Muscle of leg (tissue), 11 donors: Measurements from ENCODE around the gene ACOT13. TPM values are rescaled to one million over a fixed set of nuclear protein-coding genes. Genes with fewer than 3 reads are reported as not detected.
A peak's percentile ranks its signal among the peaks of the same experiment; 100 is the strongest.
"Not testable (repeated sequence)": the region's sequence is repeated elsewhere in the genome, so short reads cannot be mapped to it uniquely, and the experiment has no call there.

Experiments
- DNase-seq: peaks from one replicate; pipeline ENCODE4 v3.0.0; 2013
- H3K27ac ChIP-seq: one replicate; pipeline ENCODE4 v1.5.1; 2013; ENCODE audit warnings: mild to moderate bottlenecking, low read length, control low read depth
- H3K27me3 ChIP-seq: one replicate; pipeline ENCODE4 v1.6.1; 2013; ENCODE audit warnings: low read length; ENCODE audit not compliant: control insufficient read depth, insufficient read depth
- H3K36me3 ChIP-seq: one replicate; pipeline ENCODE4 v1.6.1; 2013; ENCODE audit warnings: low read length; ENCODE audit not compliant: control insufficient read depth, insufficient read depth
- H3K4me1 ChIP-seq: one replicate; pipeline ENCODE4 v1.6.1; 2013; ENCODE audit warnings: low read length; ENCODE audit not compliant: control insufficient read depth, insufficient read depth
- H3K4me3 ChIP-seq: one replicate; pipeline ENCODE4 v1.5.1; 2013; ENCODE audit warnings: low read length, control low read depth
- H3K9me3 ChIP-seq: replicated peaks from 2 replicates; pipeline ENCODE4 v1.6.1; 2013; ENCODE audit warnings: low read depth, low read length; ENCODE audit not compliant: control insufficient read depth
- whole genome bisulfite sequencing: methylation state at CpG from one replicate; pipeline ENCODE4 v1.1.5; 2013; ENCODE audit warnings: missing lambda C conversion rate; ENCODE audit not compliant: insufficient coverage; 5-methylcytosine and 5-hydroxymethylcytosine counted together
- polyA plus RNA-seq, 8 donors: library from polyadenylated mRNA; unstranded; fragments of 120-200 nt; gene quantifications; one replicate each; pipeline versions ENCODE4 v1.2.1 to v1.2.3, GENCODE V29; 2013; ENCODE audit warnings: inconsistent platforms in 1 of 8, low replicate concordance in 1 of 8; ENCODE audit not compliant: insufficient read length in 8 of 8, insufficient read depth in 1 of 8
- total RNA-seq: library from RNA; stranded (reverse); fragments of 120-200 nt; gene quantifications from one replicate; pipeline ENCODE4 v1.2.4, GENCODE V29; 2013

Gene ACOT13
- total and polyA plus RNA-seq, 9 donors = 13.6 to 21.0 (median 15.2) TPM

- Histone ChIP-seq H3K27me3 (no peaks in the 10 kb centered on the region), H3K4me3 (no peak overlapping the region), H3K4me1 (no peaks in the 10 kb centered on the region), H3K27ac (no peak overlapping the region), H3K9me3 (no peaks in the 10 kb centered on the region), H3K36me3 (peaks cover 23% of the 10 kb centered on the region)
- DNase-seq = peak; percentile 16
- WGBS = 56% methylated on average over 5 of the region's 9 CpGs
These were observed 8.0 kb upstream of the ACOT13 start for GRCh38 chr6:24658573-24659560.

GRCh38 chr6:24659561-24659960 is 7.3 kb upstream of the ACOT13 start:
- Histone ChIP-seq H3K27ac (no peak overlapping the region), H3K27me3 (no peaks in the 10 kb centered on the region), H3K36me3 (peaks cover 23% of the 10 kb centered on the region), H3K4me1 (no peaks in the 10 kb centered on the region), H3K4me3 (no peak overlapping the region), H3K9me3 (no peaks in the 10 kb centered on the region)
- no CpG with 5 or more reads among the region's 1 CpG for WGBS
- DNase-seq = no peak

GRCh38 chr6:24660105-24660504 is 6.8 kb upstream of the ACOT13 start:
- no peak overlapping the region for H3K4me3 ChIP-seq
- no peak for DNase-seq
- H3K4me1 ChIP-seq = peaks cover under 1% of the 10 kb centered on the region
- no peaks in the 10 kb centered on the region for H3K9me3 ChIP-seq
- WGBS = 100% methylated on average over 1 of the region's 2 CpGs
- no peak overlapping the region for H3K27ac ChIP-seq
- peaks cover 23% of the 10 kb centered on the region for H3K36me3 ChIP-seq
- no peaks in the 10 kb centered on the region for H3K27me3 ChIP-seq

GRCh38 chr6:24661759-24662158 is 5.1 kb upstream of the ACOT13 start:
- DNase-seq, H3K4me3 ChIP-seq, H3K9me3 ChIP-seq, H3K4me1 ChIP-seq, H3K27me3 ChIP-seq, H3K27ac ChIP-seq: not testable (repeated sequence)
- H3K36me3 ChIP-seq = peaks cover 19% of the 10 kb centered on the region
- WGBS = 77% methylated on average over 4 of the region's 5 CpGs

- H3K9me3 ChIP-seq = no peaks in the 10 kb centered on the region
- H3K36me3 ChIP-seq = peaks cover 19% of the 10 kb centered on the region
- DNase-seq = no peak
- no peaks in the 10 kb centered on the region for H3K27me3 ChIP-seq
- H3K4me1 ChIP-seq = peaks cover 6% of the 10 kb centered on the region
- H3K27ac ChIP-seq = no peak overlapping the region
- no peak overlapping the region for H3K4me3 ChIP-seq
- 96% methylated on average over 5 of the region's 10 CpGs for WGBS
These were observed 4.6 kb upstream of the ACOT13 start for GRCh38 chr6:24662236-24662635.

- peaks cover 11% of the 10 kb centered on the region for H3K4me1 ChIP-seq
- no peaks in the 10 kb centered on the region for H3K27me3 ChIP-seq
- no peak overlapping the region for H3K4me3 ChIP-seq
- H3K36me3 ChIP-seq = peaks cover 19% of the 10 kb centered on the region
- WGBS = 100% methylated on average over 1 of the region's 1 CpG
- H3K27ac ChIP-seq = no peak overlapping the region
- no peaks in the 10 kb centered on the region for H3K9me3 ChIP-seq
- no peak for DNase-seq
These were observed 3.7 kb upstream of the ACOT13 start for GRCh38 chr6:24663189-24663588.

- peaks cover 13% of the 10 kb centered on the region for H3K36me3 ChIP-seq
- no peaks in the 10 kb centered on the region for H3K9me3 ChIP-seq
- H3K4me3 ChIP-seq = no peak overlapping the region
- 100% methylated on average over 2 of the region's 7 CpGs for WGBS
- H3K27ac ChIP-seq = no peak overlapping the region
- no peak for DNase-seq
- no peaks in the 10 kb centered on the region for H3K27me3 ChIP-seq
- H3K4me1 ChIP-seq = peaks cover 11% of the 10 kb centered on the region
These were observed 2.6 kb upstream of the ACOT13 start for GRCh38 chr6:24664046-24664987.

- H3K27me3 ChIP-seq = no peaks in the 10 kb centered on the region
- peaks cover 11% of the 10 kb centered on the region for H3K4me1 ChIP-seq
- peak overlapping the region; percentile 92 for H3K27ac ChIP-seq
- peaks cover 13% of the 10 kb centered on the region for H3K36me3 ChIP-seq
- under 1% methylated on average over 25 of the region's 26 CpGs for WGBS
- DNase-seq = no peak
- peak overlapping the region; percentile 90 for H3K4me3 ChIP-seq
- peaks cover 5% of the 10 kb centered on the region for H3K9me3 ChIP-seq
These were observed 708 bp upstream of the ACOT13 start for GRCh38 chr6:24666097-24666640.

GRCh38 chr6:24667378-24667803 is 514 bp downstream of the ACOT13 start:
- peaks cover 7% of the 10 kb centered on the region for H3K9me3 ChIP-seq
- H3K36me3 ChIP-seq = peaks cover 11% of the 10 kb centered on the region
- H3K4me3 ChIP-seq = peak overlapping the region; percentile 90
- peak; percentile 42 for DNase-seq
- 38% methylated on average over 1 of the region's 9 CpGs for WGBS
- H3K4me1 ChIP-seq = peaks cover 11% of the 10 kb centered on the region
- H3K27me3 ChIP-seq = no peaks in the 10 kb centered on the region
- H3K27ac ChIP-seq = peak overlapping the region; percentile 95
